H9 (cell line): ENCODE data around the gene SGO2. TPM values are rescaled to one million over a fixed set of nuclear protein-coding genes. Genes with fewer than 3 reads are reported as not detected.

Experiments used
- DNase-seq: peaks from one replicate; pipeline ENCODE4 v3.0.0-alpha.2; 2017
- H2AFZ ChIP-seq: one replicate; pipeline ENCODE4 v1.6.1; 2013; ENCODE audit warnings: mild to moderate bottlenecking, low read length, control low read depth, moderate library complexity
- H2AK5ac ChIP-seq: 2 replicates; pipeline ENCODE4 v1.6.1; 2013; ENCODE audit warnings: low read length, control low read depth, mixed read lengths; ENCODE audit not compliant: insufficient read length
- H2BK120ac ChIP-seq: one replicate; pipeline ENCODE4 v1.6.1; 2013; ENCODE audit warnings: low read depth, mild to moderate bottlenecking, low read length, control low read depth, inconsistent platforms; ENCODE audit not compliant: poor library complexity, severe bottlenecking
- H2BK12ac ChIP-seq: 2 replicates; pipeline ENCODE4 v1.6.1; 2013; ENCODE audit warnings: low read length, control low read depth, mixed read lengths, low read depth; ENCODE audit not compliant: insufficient read length
- H2BK15ac ChIP-seq: 2 replicates; pipeline ENCODE4 v1.6.1; 2013; ENCODE audit warnings: low read depth, low read length, control low read depth
- H2BK20ac ChIP-seq: one replicate; pipeline ENCODE4 v1.6.1; 2013; ENCODE audit warnings: low read depth, mild to moderate bottlenecking, low read length, control low read depth, inconsistent platforms; ENCODE audit not compliant: poor library complexity, severe bottlenecking
- H2BK5ac ChIP-seq: 2 replicates; pipeline ENCODE4 v1.6.1; 2013; ENCODE audit warnings: low read length, control low read depth, mixed read lengths; ENCODE audit not compliant: insufficient read length
- H3K14ac ChIP-seq: 2 replicates; pipeline ENCODE4 v1.6.1; 2013; ENCODE audit warnings: low read length, control low read depth; ENCODE audit not compliant: insufficient read depth
- H3K18ac ChIP-seq: 2 replicates; pipeline ENCODE4 v1.6.1; 2013; ENCODE audit warnings: low read depth, mild to moderate bottlenecking, mixed read lengths, low read length, control low read depth; ENCODE audit not compliant: insufficient read length
- H3K23ac ChIP-seq: 2 replicates; pipeline ENCODE4 v1.6.1; 2013; ENCODE audit warnings: low read length, control low read depth, mixed read lengths, low read depth; ENCODE audit not compliant: insufficient read length
- H3K23me2 ChIP-seq: 2 replicates; pipeline ENCODE4 v1.6.1; 2013; ENCODE audit warnings: low read depth, mild to moderate bottlenecking, mixed read lengths, low read length, control low read depth; ENCODE audit not compliant: insufficient read length, poor library complexity, severe bottlenecking
- H3K27ac ChIP-seq: 2 replicates; pipeline ENCODE4 v1.5.1; 2013; ENCODE audit warnings: low read length, control low read depth, mixed read lengths, low read depth; ENCODE audit not compliant: insufficient read length
- H3K27me3 ChIP-seq: 2 replicates; pipeline ENCODE4 v1.6.1; 2013; ENCODE audit warnings: low read length, control low read depth, inconsistent platforms; ENCODE audit not compliant: insufficient read depth
- H3K4ac ChIP-seq: 2 replicates; pipeline ENCODE4 v1.6.1; 2013; ENCODE audit warnings: low read depth, mild to moderate bottlenecking, control low read depth, inconsistent platforms, low read length, moderate library complexity
- H3K4me1 ChIP-seq: 2 replicates; pipeline ENCODE4 v1.6.1; 2013; ENCODE audit warnings: low read length, control low read depth, inconsistent platforms; ENCODE audit not compliant: insufficient read depth
- H3K4me2 ChIP-seq: 2 replicates; pipeline ENCODE4 v1.6.1; 2013; ENCODE audit warnings: low read length, control low read depth, mixed read lengths; ENCODE audit not compliant: insufficient read length, insufficient read depth
- H3K56ac ChIP-seq: 2 replicates; pipeline ENCODE4 v1.6.1; 2013; ENCODE audit warnings: low read depth, mild to moderate bottlenecking, mixed read lengths, low read length, control low read depth; ENCODE audit not compliant: insufficient read length
- H3K79me1 ChIP-seq: 2 replicates; pipeline ENCODE4 v1.6.1; 2013; ENCODE audit warnings: low read depth, mild to moderate bottlenecking, moderate library complexity, low read length, control low read depth, inconsistent platforms; ENCODE audit not compliant: insufficient read depth, poor library complexity, severe bottlenecking
- H3K79me2 ChIP-seq: 2 replicates; pipeline ENCODE4 v1.6.1; 2013; ENCODE audit warnings: low read length, control low read depth, inconsistent platforms; ENCODE audit not compliant: insufficient read depth
- H3K9ac ChIP-seq: 2 replicates; pipeline ENCODE4 v1.6.1; 2013; ENCODE audit warnings: low read length, control low read depth, mixed read lengths; ENCODE audit not compliant: insufficient read length; ENCODE audit errors: extremely low read depth
- H3K9me3 ChIP-seq: one replicate; pipeline ENCODE4 v1.6.1; 2013; ENCODE audit warnings: low read depth, low read length, inconsistent platforms; ENCODE audit not compliant: control insufficient read depth
- H3T11ph ChIP-seq: one replicate; pipeline ENCODE4 v1.6.1; 2013; ENCODE audit warnings: mild to moderate bottlenecking, low read length, control low read depth, inconsistent platforms
- H4K20me1 ChIP-seq: one replicate; pipeline ENCODE4 v1.6.1; 2013; ENCODE audit not compliant: control insufficient read depth, insufficient read length, insufficient read depth
- H4K5ac ChIP-seq: 2 replicates; pipeline ENCODE4 v1.6.1; 2013; ENCODE audit warnings: low read depth, mild to moderate bottlenecking, mixed read lengths, low read length, control low read depth; ENCODE audit not compliant: insufficient read length
- H4K8ac ChIP-seq: replicated peaks from 2 replicates; pipeline ENCODE4 v1.6.1; 2013; ENCODE audit warnings: low read length, control low read depth, mixed read lengths, low read depth; ENCODE audit not compliant: insufficient read length
- H4K91ac ChIP-seq: 2 replicates; pipeline ENCODE4 v1.6.1; 2013; ENCODE audit warnings: low read depth, mild to moderate bottlenecking, moderate library complexity, mixed read lengths, low read length, control low read depth; ENCODE audit not compliant: insufficient read length
- H3K27ac Mint-ChIP-seq, 3 experiments: 2 replicates in 2 of 3; 3 replicates in 1 of 3; pipeline ENCODE4 v1.8.0; 2020 to 2021; ENCODE audit warnings: mixed read lengths in 3 of 3, mild to moderate bottlenecking in 1 of 3, moderate library complexity in 1 of 3
- H3K27me3 Mint-ChIP-seq: 2 replicates; pipeline ENCODE4 v1.8.0; 2021; ENCODE audit warnings: low read depth, mild to moderate bottlenecking, moderate library complexity, mixed read lengths
- H3K36me3 Mint-ChIP-seq, 3 experiments: 2 replicates in 2 of 3; 3 replicates in 1 of 3; pipeline ENCODE4 v1.8.0; 2020 to 2021; ENCODE audit warnings: low read depth in 3 of 3, mixed read lengths in 3 of 3; ENCODE audit not compliant: insufficient read depth in 1 of 3
- H3K4me1 Mint-ChIP-seq, 2 experiments: 2 replicates each; pipeline ENCODE4 v1.8.0; 2020; ENCODE audit warnings: mixed read lengths in 2 of 2
- H3K4me3 Mint-ChIP-seq, 2 experiments: 2 replicates in 1 of 2; 3 replicates in 1 of 2; pipeline ENCODE4 v1.8.0; 2020 to 2021; ENCODE audit warnings: mild to moderate bottlenecking in 2 of 2, mixed read lengths in 2 of 2, moderate library complexity in 1 of 2
- H3K9me3 Mint-ChIP-seq, 2 experiments: 2 replicates in 1 of 2; 3 replicates in 1 of 2; pipeline ENCODE4 v1.8.0; 2020; ENCODE audit warnings: mild to moderate bottlenecking in 2 of 2, mixed read lengths in 2 of 2, moderate library complexity in 1 of 2
- CTCF ChIP-seq: fragments of 200-600 bp; sonication (generic); conservative IDR thresholded peaks from 3 replicates; pipeline ENCODE4 v1.8.0; 2021; ENCODE audit warnings: antibody characterized with exemption, mild to moderate bottlenecking
- WGBS: extraction: QIAGEN DNeasy Blood & Tissue Kit; methylation state at CpG from one replicate; pipeline ENCODE4 v1.1.7; 2013; ENCODE audit warnings: missing lambda C conversion rate, low lambda C conversion rate, mixed read lengths; ENCODE audit not compliant: insufficient read length; ENCODE audit errors: extremely low coverage; 5-methylcytosine and 5-hydroxymethylcytosine counted together
- total RNA-seq: library from RNA; stranded (reverse); gene quantifications from 2 replicates; pipeline ENCODE4 v1.2.1, GENCODE V29; 2021

The SGO2 gene
- total RNA-seq, 1 experiment from 2014 or later, result 25.6 TPM

- Histone ChIP-seq H3K4ac (no peak overlapping the region), H2BK12ac (no peak overlapping the region), H3K79me2 (no peaks in the 10 kb centered on the region), H3K4me1 (no peaks in the 10 kb centered on the region), H4K8ac (no peak overlapping the region), H4K91ac (no peak overlapping the region), H3T11ph (no peak overlapping the region), H2BK20ac (no peak overlapping the region), H3K27ac (no peak overlapping the region), H3K9me3 (no peaks in the 10 kb centered on the region), H3K4me2 (no peak overlapping the region), H4K5ac (no peak overlapping the region), H3K18ac (no peak overlapping the region), H2AK5ac (no peak overlapping the region), H3K79me1 (no peaks in the 10 kb centered on the region), H3K23me2 (no peaks in the 10 kb centered on the region), H2BK5ac (no peak overlapping the region), H2BK15ac (no peak overlapping the region), H3K23ac (no peak overlapping the region), H2BK120ac (no peak overlapping the region), H2AFZ (no peak overlapping the region), H3K9ac (no peak overlapping the region), H3K14ac (no peak overlapping the region), H3K27me3 (no peaks in the 10 kb centered on the region), H4K20me1 (no peaks in the 10 kb centered on the region), H3K56ac (no peak overlapping the region)
- Mint-ChIP-seq H3K9me3 (no peaks in the 10 kb centered on the region), H3K4me1 (no peaks in the 10 kb centered on the region), H3K36me3 (no peaks in the 10 kb centered on the region), H3K27me3 (no peaks in the 10 kb centered on the region), H3K4me3 (no peak overlapping the region), H3K27ac (no peak overlapping the region)
- no peak for DNase-seq
- TF ChIP-seq CTCF, result no peak
- WGBS, result no CpG with 5 or more reads among the region's 3 CpGs
Measured at GRCh38 chr2:200595913-200596312, 69.9 kb downstream of the SGO2 start.
